Caki2 (cell line): ENCODE measurements around the gene WNT3A. TPM values are rescaled to one million over a fixed set of nuclear protein-coding genes. Genes with fewer than 3 reads are reported as not detected.

Source experiments
- total RNA-seq: library from RNA; depleted of rRNA; stranded (reverse); fragments of >200 nt; shearing (Covaris generic); gene quantifications from 2 replicates; pipeline ENCODE4 v1.2.3, GENCODE V29; 2014; ENCODE audit warnings: low replicate concordance; rRNA removed

Gene WNT3A
- total RNA-seq, 1 experiment from 2014 or later: not detected

Other genes starting within 250 kb of the WNT3A start
- gene PRSS38, start 191.3 kb upstream of the WNT3A start, total RNA-seq: not detected in 2 replicates
- gene WNT9A, start 59.1 kb upstream of the WNT3A start, total RNA-seq: 1.1 and 2.7 TPM in 2 replicates
- gene ARF1, start 75.7 kb downstream of the WNT3A start, total RNA-seq: 339 and 399 TPM in 2 replicates
- gene C1orf35, start 96.3 kb downstream of the WNT3A start, total RNA-seq: 57.9 and 61.2 TPM in 2 replicates
- gene MRPL55, start 102.3 kb downstream of the WNT3A start, total RNA-seq: 126 and 138 TPM in 2 replicates
- gene GUK1, start 133.3 kb downstream of the WNT3A start, total RNA-seq: 263 and 331 TPM in 2 replicates
- 0.10 TPM in 1 of 2 replicates, not detected in the other for gene GJC2, start 142.9 kb downstream of the WNT3A start, total RNA-seq
- gene IBA57, start 158.8 kb downstream of the WNT3A start, total RNA-seq: 1.6 and 11.9 TPM in 2 replicates
- 16.7 and 31.5 TPM in 2 replicates for gene OBSCN, start 201.0 kb downstream of the WNT3A start, total RNA-seq